Measurements from ENCODE around the gene MATCAP1. TPM values are rescaled to one million over a fixed set of nuclear protein-coding genes. Genes with fewer than 3 reads are reported as not detected.

MATCAP1 gene
- total and polyA plus RNA-seq, 2 of the 4 experiments (the other 2 are of a cell fraction) = 8.2 to 43.9 TPM

- TF ChIP-seq RCOR1 (IDR thresholded peaks at IDR 0.05; ENCODE audit: insufficient replicate concordance, low read length) (peak; percentile 41), MXI1 (IDR thresholded peaks at IDR 0.05; ENCODE audit: borderline replicate concordance, low read depth, low read length) (0 out of 2 replicates have a peak, but pooled peaks have one; percentile 46), RAD21 (IDR thresholded peaks at IDR 0.05; ENCODE audit: low read length) (peak; percentile 95)
These were observed 28.2 kb downstream of the MATCAP1 start (continued) for GRCh38 chr16:67155295-67156142.

Measured in IMR-90 (cell line).